ENCODE measurements around the gene TRPC4AP. TPM values are rescaled to one million over a fixed set of nuclear protein-coding genes. Genes with fewer than 3 reads are reported as not detected.

The TRPC4AP gene
- polyA plus RNA-seq, 4 donors, result 64.4 to 72.0 (median 69.2) TPM

Other genes with a start within 250 kb of the TRPC4AP start
- 10 to 100 TPM; 16.0 to 39.1 (median 29.1) TPM for gene GGT7, start 220.0 kb downstream of the TRPC4AP start, polyA plus RNA-seq (ENCODE audit: insufficient read length in 4 of 4)
- gene ACSS2, start 216.2 kb downstream of the TRPC4AP start, polyA plus RNA-seq (ENCODE audit: insufficient read length in 4 of 4), result 10 to 100 TPM; 35.8 to 50.2 (median 41.9) TPM
- gene GSS, start 137.0 kb downstream of the TRPC4AP start, polyA plus RNA-seq (ENCODE audit: insufficient read length in 4 of 4), result 10 to 100 TPM; 50.1 to 61.3 (median 59.0) TPM
- 1 to 10 TPM in 2 of 4 donors, under 1 TPM in 2; 0.49 to 3.0 (median 1.4) TPM for gene MYH7B, start 136.9 kb downstream of the TRPC4AP start, polyA plus RNA-seq (ENCODE audit: insufficient read length in 4 of 4)
- 10 to 100 TPM; 16.8 to 17.4 (median 17.0) TPM for gene EDEM2, start 54.5 kb upstream of the TRPC4AP start, polyA plus RNA-seq (ENCODE audit: insufficient read length in 4 of 4)
- 1 to 10 TPM; 7.5 to 10.0 (median 9.5) TPM for gene PROCR, start 79.3 kb upstream of the TRPC4AP start, polyA plus RNA-seq (ENCODE audit: insufficient read length in 4 of 4)
- gene MMP24, start 133.9 kb upstream of the TRPC4AP start, polyA plus RNA-seq (ENCODE audit: insufficient read length in 4 of 4), result 1 to 10 TPM; 1.7 to 2.5 (median 2.5) TPM
- 10 to 100 TPM; 37.7 to 49.2 (median 42.7) TPM for gene MMP24OS, start 185.3 kb upstream of the TRPC4AP start, polyA plus RNA-seq (ENCODE audit: insufficient read length in 4 of 4)
- 100 to 1,000 TPM; 140 to 182 (median 148) TPM for gene EIF6, start 192.0 kb upstream of the TRPC4AP start, polyA plus RNA-seq (ENCODE audit: insufficient read length in 4 of 4)
- gene FAM83C, start 199.6 kb upstream of the TRPC4AP start, polyA plus RNA-seq (ENCODE audit: insufficient read length in 4 of 4), result under 1 TPM in 2 of 4 donors, not detected in 2; 0.04 to 0.06 TPM